IMR-90 (cell line): Measurements from ENCODE around the gene LGALS4. TPM values are rescaled to one million over a fixed set of nuclear protein-coding genes. Genes with fewer than 3 reads are reported as not detected.

ENCODE experiments used
- ATAC-seq: fragments of 200-7000 bp; cut with Tn5 transposase; 2 replicates; pipeline ENCODE4 v1.9.1; 2020; ENCODE audit warnings: low read depth, mild to moderate bottlenecking, moderate library complexity
- BruUV-seq: library from RNA; stranded (reverse); fragments of 400-500 nt; replicated peaks from 2 replicates; lab custom pipeline; 2021; lab: Mats Ljungman, UMichigan
- CTCF ChIA-PET: fragments of 300-600 bp; formaldehyde crosslinking; extraction: SDS; loops from one replicate; lab custom pipeline; 2021; ENCODE audit warnings: antibody characterized with exemption; lab: Yijun Ruan, JAX
- POLR2A ChIA-PET: fragments of 300-600 bp; sonication (Branson Sonifier 250); formaldehyde crosslinking; loops from one replicate; lab custom pipeline; 2022; ENCODE audit warnings: antibody characterized with exemption; ENCODE audit not compliant: unreplicated experiment; lab: Charles Lee
- DNase-seq: peaks from one replicate; pipeline ENCODE4 v3.0.0; 2013
- H2AFZ ChIP-seq: replicated peaks from 2 replicates; pipeline ENCODE3; 2013; ENCODE audit warnings: low read length, mild to moderate bottlenecking; ENCODE audit not compliant: poor library complexity
- H2AK5ac ChIP-seq: 2 replicates; pipeline ENCODE4 v1.6.1; 2013; ENCODE audit warnings: low read depth, low read length, inconsistent platforms
- H2AK9ac ChIP-seq: replicated peaks from 2 replicates; pipeline ENCODE3; 2013; ENCODE audit warnings: mild to moderate bottlenecking, low read depth, low read length, moderate library complexity; ENCODE audit not compliant: poor library complexity
- H2BK120ac ChIP-seq: 2 replicates; pipeline ENCODE4 v1.6.1; 2013; ENCODE audit warnings: low read depth, low read length, inconsistent platforms
- H2BK15ac ChIP-seq: 3 replicates; pipeline ENCODE4 v1.6.1; 2013; ENCODE audit warnings: low read depth, low read length, inconsistent platforms
- H2BK20ac ChIP-seq: 2 replicates; pipeline ENCODE4 v1.6.1; 2013; ENCODE audit warnings: low read depth, mild to moderate bottlenecking, inconsistent platforms, low read length, moderate library complexity
- H2BK5ac ChIP-seq: 2 replicates; pipeline ENCODE4 v1.6.1; 2013; ENCODE audit warnings: mild to moderate bottlenecking, low read depth, low read length, inconsistent platforms; ENCODE audit not compliant: poor library complexity, severe bottlenecking
- H3K14ac ChIP-seq: replicated peaks from 2 replicates; pipeline ENCODE4 v1.6.1; 2013; ENCODE audit warnings: low read depth, low read length, inconsistent platforms
- H3K18ac ChIP-seq: 2 replicates; pipeline ENCODE4 v1.6.1; 2013; ENCODE audit warnings: low read depth, low read length, control low read depth
- H3K23ac ChIP-seq: 2 replicates; pipeline ENCODE4 v1.6.1; 2013; ENCODE audit warnings: low read depth, low read length, inconsistent platforms
- H3K27ac ChIP-seq: 2 replicates; pipeline ENCODE4 v1.5.1; 2013; ENCODE audit warnings: mild to moderate bottlenecking, control low read depth, low read length; ENCODE audit not compliant: insufficient read depth
- H3K27me3 ChIP-seq: 2 replicates; pipeline ENCODE4 v1.6.1; 2013; ENCODE audit warnings: low read length; ENCODE audit not compliant: control insufficient read depth, insufficient read depth
- H3K36me3 ChIP-seq: 2 replicates; pipeline ENCODE4 v1.6.1; 2013; ENCODE audit warnings: low read length, mixed read lengths; ENCODE audit not compliant: control insufficient read depth, insufficient read depth
- H3K4ac ChIP-seq: 2 replicates; pipeline ENCODE4 v1.6.1; 2013; ENCODE audit warnings: low read depth, low read length, inconsistent platforms
- H3K4me1 ChIP-seq: 2 replicates; pipeline ENCODE4 v1.6.1; 2013; ENCODE audit warnings: low read length, mixed read lengths; ENCODE audit not compliant: control insufficient read depth, insufficient read depth
- H3K4me2 ChIP-seq: 2 replicates; pipeline ENCODE4 v1.6.1; 2013; ENCODE audit warnings: low read depth, mild to moderate bottlenecking, control low read depth, low read length, moderate library complexity
- H3K4me3 ChIP-seq: 2 replicates; pipeline ENCODE4 v1.5.1; 2013; ENCODE audit warnings: low read depth, mild to moderate bottlenecking, control low read depth, low read length, moderate library complexity; ENCODE audit not compliant: insufficient read depth
- H3K56ac ChIP-seq: 2 replicates; pipeline ENCODE4 v1.6.1; 2013; ENCODE audit warnings: low read length, inconsistent platforms; ENCODE audit not compliant: insufficient read depth; ENCODE audit errors: extremely low read depth
- H3K79me1 ChIP-seq, 2 experiments: 2 replicates each; pipeline ENCODE4 v1.6.1; 2013; ENCODE audit warnings: low read length in 2 of 2, inconsistent platforms in 1 of 2, low read depth in 1 of 2
- H3K9ac ChIP-seq: 2 replicates; pipeline ENCODE4 v1.6.1; 2013; ENCODE audit warnings: low read depth, low read length, control low read depth
- H3K9me1 ChIP-seq: 2 replicates; pipeline ENCODE4 v1.6.1; 2013; ENCODE audit warnings: low read length, inconsistent platforms; ENCODE audit not compliant: insufficient read depth
- H3K9me3 ChIP-seq: 2 replicates; pipeline ENCODE4 v1.6.1; 2013; ENCODE audit warnings: low read length; ENCODE audit not compliant: control insufficient read depth, insufficient read depth
- H4K20me1 ChIP-seq: 2 replicates; pipeline ENCODE4 v1.6.1; 2013; ENCODE audit warnings: low read length, inconsistent platforms; ENCODE audit not compliant: insufficient read depth
- H4K5ac ChIP-seq: 2 replicates; pipeline ENCODE4 v1.6.1; 2013; ENCODE audit warnings: mild to moderate bottlenecking, low read depth, low read length, control low read depth
- H4K8ac ChIP-seq, 2 experiments: 2 replicates each; pipeline ENCODE4 v1.6.1; 2013; ENCODE audit warnings: low read depth in 2 of 2, low read length in 2 of 2, control low read depth in 1 of 2, inconsistent platforms in 1 of 2
- H4K91ac ChIP-seq: 2 replicates; pipeline ENCODE4 v1.6.1; 2013; ENCODE audit warnings: low read depth, low read length, inconsistent platforms; ENCODE audit not compliant: insufficient read depth
- BHLHE40 ChIP-seq: fragments of 150-350 bp; IDR thresholded peaks from 2 replicates; pipeline ENCODE4 v1.6.1; 2016; ENCODE audit warnings: mild to moderate bottlenecking, low read depth, low read length
- CHD1 ChIP-seq: IDR thresholded peaks from 2 replicates; pipeline ENCODE4 v1.6.1; 2012; ENCODE audit warnings: low read depth, low read length, improper control_type of control experiment
- CTCF ChIP-seq: conservative IDR thresholded peaks from 2 replicates; pipeline ENCODE4 v1.5.1; 2012; ENCODE audit warnings: mild to moderate bottlenecking, low read depth, low read length, improper control_type of control experiment
- ELK1 ChIP-seq: fragments of 150-350 bp; IDR thresholded peaks from 2 replicates; pipeline ENCODE4 v1.6.1; 2016; ENCODE audit warnings: low read depth, mild to moderate bottlenecking, low read length, moderate library complexity, borderline replicate concordance
- FOS ChIP-seq: fragments of 150-350 bp; IDR thresholded peaks from 2 replicates; pipeline ENCODE4 v1.6.1; 2016; ENCODE audit warnings: low read depth, low read length
- MAFK ChIP-seq: IDR thresholded peaks from 2 replicates; pipeline ENCODE4 v1.6.1; 2012; ENCODE audit warnings: low read depth, low read length, improper control_type of control experiment
- MAZ ChIP-seq: IDR thresholded peaks from 2 replicates; pipeline ENCODE4 v1.6.1; 2012; ENCODE audit warnings: low read depth, mild to moderate bottlenecking, low read length, improper control_type of control experiment, moderate library complexity, borderline replicate concordance
- MXI1 ChIP-seq: IDR thresholded peaks from 2 replicates; pipeline ENCODE4 v1.6.1; 2012; ENCODE audit warnings: low read depth, mild to moderate bottlenecking, low read length, moderate library complexity, borderline replicate concordance
- NFE2L2 ChIP-seq: fragments of 150-350 bp; IDR thresholded peaks from 2 replicates; pipeline ENCODE4 v1.6.1; 2016; ENCODE audit warnings: low read depth, mild to moderate bottlenecking, low read length
- POLR2A ChIP-seq: IDR thresholded peaks from 2 replicates; pipeline ENCODE4 v1.6.1; 2012; ENCODE audit warnings: mild to moderate bottlenecking, low read depth, low read length
- RAD21 ChIP-seq: IDR thresholded peaks from 2 replicates; pipeline ENCODE4 v1.6.1; 2012; ENCODE audit warnings: low read length, improper control_type of control experiment
- RCOR1 ChIP-seq: IDR thresholded peaks from 2 replicates; pipeline ENCODE4 v1.6.1; 2012; ENCODE audit warnings: mild to moderate bottlenecking, low read length, improper control_type of control experiment; ENCODE audit not compliant: insufficient replicate concordance
- RFX5 ChIP-seq: IDR thresholded peaks from 2 replicates; pipeline ENCODE4 v1.8.0; 2012; ENCODE audit warnings: low read depth, mild to moderate bottlenecking, low read length, moderate library complexity
- SMC3 ChIP-seq: fragments of 150-350 bp; IDR thresholded peaks from 2 replicates; pipeline ENCODE4 v1.6.1; 2016; ENCODE audit warnings: low read depth, mild to moderate bottlenecking, antibody characterized with exemption, low read length, moderate library complexity
- USF2 ChIP-seq: fragments of 150-350 bp; IDR thresholded peaks from 2 replicates; pipeline ENCODE4 v1.6.1; 2017; ENCODE audit warnings: mild to moderate bottlenecking, antibody characterized with exemption, low read length, low read depth
- WGBS, 2 experiments: methylation state at CpG; one replicate each; pipeline versions ENCODE4 v1.1.5 to v1.1.7; 2013; ENCODE audit warnings: missing lambda C conversion rate in 2 of 2; ENCODE audit not compliant: insufficient read length in 1 of 2; ENCODE audit errors: extremely low coverage in 2 of 2; 5-methylcytosine and 5-hydroxymethylcytosine counted together
- dilution Hi-C: fragments of 300-500 bp; cut with HindIII; formaldehyde crosslinking; loops from one replicate; pipeline ENCODE4 v1.14.3; 2018; ENCODE audit warnings: low sequenced_read_pairs; ENCODE audit not compliant: unreplicated experiment
- in situ Hi-C: fragments of 300-500 bp; cut with MboI; formaldehyde crosslinking; loops from 3 replicates; pipeline ENCODE4 v1.14.3; 2019; ENCODE audit warnings: low sequenced_read_pairs, inconsistent platforms, mixed read lengths
- intact Hi-C: fragments of 100-400 bp; cut with micrococcal nuclease; formaldehyde crosslinking; loops from 2 replicates; pipeline ENCODE4 v1.10.0; 2022
- polyA plus RNA-seq, 3 experiments: library from polyadenylated mRNA; depleted of rRNA; stranded (reverse); fragments of >200 nt; gene quantifications; 2 replicates each; pipeline ENCODE4 v1.2.3, GENCODE V29; 2012; ENCODE audit warnings: low replicate concordance in 1 of 3
- total RNA-seq: library from RNA; depleted of rRNA; stranded (reverse); fragments of >200 nt; gene quantifications from 2 replicates; pipeline ENCODE4 v1.2.3, GENCODE V29; 2012

Gene LGALS4
- total and polyA plus RNA-seq, 2 of the 4 experiments (the other 2 are of a cell fraction), result 0.29 TPM; not detected in 1

GRCh38 chr19:38808741-38809140, 4.0 kb downstream of the LGALS4 start:
- ATAC-seq (no peak), DNase-seq (no peak)
- H3K79me1 ChIP-seq, result no peaks in the 10 kb centered on the region
- no TSS peak for BruUV-seq
- H3K9ac ChIP-seq, result no peak overlapping the region
- ChIA-PET POLR2A (no interaction called here), CTCF (interaction anchor here (0.7 kb wide), 1 partner anchor 26 kb away, joined by 5 read pairs; no protein-coding TSS in a partner anchor)
- no peak overlapping the region for H2BK5ac ChIP-seq
- intact Hi-C loops (no loop called here), in situ Hi-C loops (no loop called here), dilution Hi-C loops (no loop called here)
- H4K91ac ChIP-seq, result 0 out of 2 replicates have a peak overlapping the region, but pooled peaks have one; percentile 15
- no peak overlapping the region for H2BK15ac ChIP-seq
- H3K9me3 ChIP-seq, result no peaks in the 10 kb centered on the region
- TF ChIP-seq BHLHE40, result no peak
- no peak for TF ChIP-seq MXI1
- TF ChIP-seq USF2, result no peak
- TF ChIP-seq SMC3, result no peak
- no peak for TF ChIP-seq FOS
- TF ChIP-seq RAD21, result no peak
- TF ChIP-seq MAZ, result no peak
- TF ChIP-seq ELK1, result no peak
- TF ChIP-seq MAFK, result no peak
- no peak for TF ChIP-seq CTCF
- TF ChIP-seq RCOR1, result no peak
- no peak for TF ChIP-seq POLR2A
- no peak for TF ChIP-seq CHD1
- no peak for TF ChIP-seq RFX5
- TF ChIP-seq NFE2L2, result no peak
- no peak overlapping the region for H2AFZ ChIP-seq
- no peak overlapping the region for H3K23ac ChIP-seq
- no peak overlapping the region for H4K5ac ChIP-seq
- no peaks in the 10 kb centered on the region for H4K20me1 ChIP-seq
- peaks cover 3% of the 10 kb centered on the region; the same call in 1 of the 2 replicates for H3K9me1 ChIP-seq
- no peak overlapping the region for H3K4me2 ChIP-seq
- no peak overlapping the region for H2AK5ac ChIP-seq
- H3K56ac ChIP-seq, result no peak overlapping the region
- peak overlapping the region; percentile 70 for H2AK9ac ChIP-seq
- 100% methylated on average over 1 of the region's 17 CpGs; no CpG with 5 or more reads in 1 of the 2 experiments for WGBS, 2 experiments
- H2BK120ac ChIP-seq, result no peak overlapping the region
- no peak overlapping the region for H4K8ac ChIP-seq
- no peak overlapping the region for H2BK20ac ChIP-seq
- no peaks in the 10 kb centered on the region for H3K27me3 ChIP-seq
- H3K27ac ChIP-seq, result no peak overlapping the region
- H3K14ac ChIP-seq, result no peak overlapping the region
- H3K36me3 ChIP-seq, result no peaks in the 10 kb centered on the region
- H3K4ac ChIP-seq, result no peak overlapping the region
- H3K18ac ChIP-seq, result no peak overlapping the region
- no peaks in the 10 kb centered on the region for H3K4me1 ChIP-seq
- H3K4me3 ChIP-seq, result no peak overlapping the region
